Thyroid gland (tissue), 4 donors: ENCODE data around the gene CAVIN2.

Experiments used
- POLR2A ChIP-seq, 2 donors: fragments of 450-650 bp; IDR thresholded peaks; one replicate each; pipeline ENCODE4 v1.6.1; 2017; ENCODE audit warnings: antibody characterized with exemption in 2 of 2, mild to moderate bottlenecking in 2 of 2, moderate library complexity in 1 of 2
- TF ChIP-seq, protein P1 (sequence below), 6 experiments: fragments of 200-600 bp in 3 of 6; fragments of 450-650 bp in 3 of 6; sonication (generic) in 3 of 6; IDR thresholded peaks; one replicate each; pipeline ENCODE4 v1.5.1; 2016 to 2019; ENCODE audit warnings: antibody characterized with exemption in 6 of 6, mild to moderate bottlenecking in 2 of 6, inconsistent platforms in 1 of 6, moderate library complexity in 1 of 6

DNA sequence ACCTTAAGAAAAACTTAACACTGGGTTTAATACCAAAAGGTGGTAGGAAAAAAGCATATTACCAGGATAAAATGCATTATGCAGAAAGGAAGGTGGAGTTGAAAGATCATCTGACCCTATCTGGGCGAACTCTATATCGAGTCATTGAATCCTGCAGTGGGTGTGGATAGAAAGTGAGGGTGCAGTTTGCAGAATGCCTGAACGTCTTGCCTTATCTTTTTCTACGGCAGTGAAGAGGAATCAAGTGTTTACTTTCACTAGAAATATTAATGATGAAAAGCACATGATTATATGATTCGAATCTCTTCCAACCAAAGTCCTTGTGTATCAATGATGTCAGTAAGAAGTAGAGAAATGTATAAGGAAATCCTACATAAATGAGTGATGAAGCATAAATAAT, 4.3 kb upstream of the CAVIN2 start:
- TF ChIP-seq, protein P1, sequence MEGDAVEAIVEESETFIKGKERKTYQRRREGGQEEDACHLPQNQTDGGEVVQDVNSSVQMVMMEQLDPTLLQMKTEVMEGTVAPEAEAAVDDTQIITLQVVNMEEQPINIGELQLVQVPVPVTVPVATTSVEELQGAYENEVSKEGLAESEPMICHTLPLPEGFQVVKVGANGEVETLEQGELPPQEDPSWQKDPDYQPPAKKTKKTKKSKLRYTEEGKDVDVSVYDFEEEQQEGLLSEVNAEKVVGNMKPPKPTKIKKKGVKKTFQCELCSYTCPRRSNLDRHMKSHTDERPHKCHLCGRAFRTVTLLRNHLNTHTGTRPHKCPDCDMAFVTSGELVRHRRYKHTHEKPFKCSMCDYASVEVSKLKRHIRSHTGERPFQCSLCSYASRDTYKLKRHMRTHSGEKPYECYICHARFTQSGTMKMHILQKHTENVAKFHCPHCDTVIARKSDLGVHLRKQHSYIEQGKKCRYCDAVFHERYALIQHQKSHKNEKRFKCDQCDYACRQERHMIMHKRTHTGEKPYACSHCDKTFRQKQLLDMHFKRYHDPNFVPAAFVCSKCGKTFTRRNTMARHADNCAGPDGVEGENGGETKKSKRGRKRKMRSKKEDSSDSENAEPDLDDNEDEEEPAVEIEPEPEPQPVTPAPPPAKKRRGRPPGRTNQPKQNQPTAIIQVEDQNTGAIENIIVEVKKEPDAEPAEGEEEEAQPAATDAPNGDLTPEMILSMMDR (IDR thresholded peaks at IDR 0.05): no peak
- no peak for TF ChIP-seq POLR2A (IDR thresholded peaks at IDR 0.05)
